Subcutaneous abdominal adipose tissue (tissue), 5 donors: Measurements from ENCODE around the gene LHFPL3.
"Not testable (repeated sequence)": the region's sequence is repeated elsewhere in the genome, so short reads cannot be mapped to it uniquely, and the experiment has no call there.

Source experiments
- H3K27ac ChIP-seq: one replicate; pipeline ENCODE4 v1.7.0; 2013; ENCODE audit warnings: low read depth, mild to moderate bottlenecking, inconsistent platforms, low read length, moderate library complexity
- H3K27me3 ChIP-seq, 5 donors: one replicate each; pipeline ENCODE4 v1.7.0; 2013; ENCODE audit warnings: low read length in 5 of 5, inconsistent platforms in 1 of 5; ENCODE audit not compliant: control insufficient read depth in 5 of 5, insufficient read depth in 4 of 5
- H3K36me3 ChIP-seq, 5 donors: one replicate each; pipeline ENCODE4 v1.7.0; 2013; ENCODE audit warnings: low read length in 5 of 5; ENCODE audit not compliant: control insufficient read depth in 5 of 5, insufficient read depth in 5 of 5
- H3K4me1 ChIP-seq, 5 donors: one replicate each; pipeline ENCODE4 v1.7.0; 2013; ENCODE audit warnings: low read length in 5 of 5, mild to moderate bottlenecking in 3 of 5, moderate library complexity in 1 of 5; ENCODE audit not compliant: control insufficient read depth in 5 of 5, insufficient read depth in 5 of 5
- H3K4me3 ChIP-seq, 5 donors: one replicate each; pipeline ENCODE4 v1.7.0; 2013; ENCODE audit warnings: low read length in 5 of 5, low read depth in 1 of 5
- H3K9ac ChIP-seq, 5 donors: one replicate each; pipeline ENCODE4 v1.7.0; 2013; ENCODE audit warnings: low read length in 5 of 5, mild to moderate bottlenecking in 4 of 5, moderate library complexity in 3 of 5
- H3K9me3 ChIP-seq, 5 donors: one replicate each; pipeline ENCODE4 v1.7.0; 2013; ENCODE audit warnings: low read length in 5 of 5; ENCODE audit not compliant: control insufficient read depth in 5 of 5
- donor health status: healthy.
- donor health status: healthy.
- donor health status: healthy.
- donor health status: healthy.
- donor health status: healthy.

Gene LHFPL3

DNA sequence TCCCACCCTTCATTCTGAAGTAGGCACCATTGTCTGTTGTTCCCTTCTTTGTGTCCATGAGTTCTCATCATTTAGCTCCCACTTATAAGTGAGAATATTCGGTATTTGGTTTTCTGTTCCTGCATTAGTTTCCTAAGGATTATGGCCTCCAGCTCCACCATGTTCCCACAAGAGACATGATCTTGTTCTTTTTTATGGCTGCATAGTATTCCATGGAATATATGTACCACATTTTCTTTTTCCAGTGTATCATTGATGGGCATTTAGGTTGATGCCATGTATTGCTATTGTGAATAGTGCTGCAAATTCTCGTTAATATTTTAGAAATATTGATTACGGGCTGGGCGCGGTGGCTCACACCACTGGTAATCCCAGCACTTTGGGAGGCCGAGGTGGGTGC is 609.1 kb downstream of the LHFPL3 start:
- H3K4me3 ChIP-seq, H3K9me3 ChIP-seq, H3K9ac ChIP-seq, H3K36me3 ChIP-seq, H3K27me3 ChIP-seq, H3K27ac ChIP-seq: not testable (repeated sequence)
- H3K4me1 ChIP-seq, result peaks cover 0 to 20% (median 5%) of the 10 kb centered on the region in 5 donors

DNA sequence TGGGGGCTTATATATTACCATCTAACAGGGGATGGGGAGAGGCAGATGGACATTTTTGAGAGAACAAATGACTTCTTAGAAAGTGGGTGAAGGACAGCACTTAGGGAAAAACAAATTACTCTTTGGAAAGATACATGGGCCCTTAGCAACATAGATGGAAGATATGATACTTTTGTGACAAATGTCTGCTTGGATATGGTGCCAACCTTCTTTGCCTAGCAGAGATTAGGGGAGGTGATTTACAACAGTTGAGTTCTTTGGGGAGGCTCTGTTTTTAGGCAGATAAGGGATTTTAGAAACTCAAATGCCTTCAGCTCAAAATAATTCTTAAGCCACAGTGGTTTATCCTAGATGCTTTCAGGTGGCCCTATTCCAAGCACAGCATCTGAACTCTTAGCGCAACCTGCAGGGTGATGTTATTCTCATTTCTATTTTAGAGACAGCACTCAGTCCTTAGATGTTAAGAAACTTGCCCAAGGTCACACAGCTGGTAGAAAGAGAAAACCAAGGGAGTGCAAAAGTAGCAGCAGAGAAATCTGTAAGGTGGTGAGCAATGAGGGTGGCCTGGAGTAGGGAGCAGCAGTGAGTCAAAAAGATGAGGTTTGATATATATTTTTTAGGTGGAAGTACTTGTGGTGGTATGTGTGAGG is 610.5 kb downstream of the LHFPL3 start:
- peaks cover 0 to 20% (median 2%) of the 10 kb centered on the region in 5 donors for H3K4me1 ChIP-seq
- H3K27me3 ChIP-seq, result no peaks in the 10 kb centered on the region
- no peaks in the 10 kb centered on the region for H3K9me3 ChIP-seq
- H3K9ac ChIP-seq, result no peak overlapping the region
- H3K27ac ChIP-seq, result no peak overlapping the region
- no peaks in the 10 kb centered on the region for H3K36me3 ChIP-seq
- no peak overlapping the region for H3K4me3 ChIP-seq

DNA sequence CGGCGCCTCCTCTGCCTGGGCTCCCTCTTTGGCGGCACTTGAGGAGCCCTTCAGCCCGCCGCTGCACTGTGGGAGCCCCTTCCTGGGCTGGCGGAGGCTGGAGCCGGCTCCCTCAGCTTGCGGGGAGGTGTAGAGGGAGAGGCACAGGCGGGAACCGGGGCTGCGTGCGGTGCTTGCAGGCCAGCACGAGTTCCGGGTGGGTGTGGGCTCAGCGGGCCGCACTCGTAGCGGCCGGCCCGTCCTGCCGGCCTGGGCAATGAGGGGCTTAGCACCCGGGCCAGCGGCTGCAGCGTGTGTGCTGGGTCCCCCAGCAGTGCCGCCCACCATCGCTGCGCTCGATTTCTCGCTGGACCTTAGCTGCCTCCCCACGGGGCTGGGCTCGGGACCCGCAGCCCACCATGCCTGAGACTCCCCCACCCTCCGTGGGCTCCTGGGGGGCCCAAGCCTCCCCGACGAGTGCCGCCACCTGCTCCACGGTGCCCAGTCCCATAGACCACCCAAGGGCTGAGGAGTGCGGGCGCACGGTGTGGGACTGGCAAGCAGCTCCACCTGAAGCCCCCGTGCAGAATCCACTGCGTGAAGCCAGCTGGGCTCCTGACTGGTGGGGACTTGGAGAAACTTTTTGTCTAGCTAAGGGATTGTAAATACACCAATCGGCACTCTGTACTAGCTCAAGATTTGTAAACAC is 611.8 kb downstream of the LHFPL3 start:
- Histone ChIP-seq H3K4me1 (peaks cover 3 to 26% (median 11%) of the 10 kb centered on the region in 5 donors), H3K9ac (no peak overlapping the region), H3K27ac (no peak overlapping the region), H3K4me3 (no peak overlapping the region), H3K36me3 (no peaks in the 10 kb centered on the region), H3K27me3 (no peaks in the 10 kb centered on the region), H3K9me3 (no peaks in the 10 kb centered on the region)

- H3K27me3 ChIP-seq, result no peaks in the 10 kb centered on the region
- peak overlapping the region in 2 of 5 donors; percentile 10 to 36 for H3K9ac ChIP-seq
- peak overlapping the region in 3 of 5 donors; percentile 8 to 23 (median 23) for H3K4me3 ChIP-seq
- H3K36me3 ChIP-seq, result no peaks in the 10 kb centered on the region
- no peaks in the 10 kb centered on the region for H3K9me3 ChIP-seq
- peak overlapping the region; percentile 85 for H3K27ac ChIP-seq
- H3K4me1 ChIP-seq, result peaks cover 9 to 32% (median 20%) of the 10 kb centered on the region in 5 donors
Measured at GRCh38 chr7:104943502-104944343, 615.3 kb downstream of the LHFPL3 start.

GRCh38 chr7:104945599-104945956 is 617.2 kb downstream of the LHFPL3 start:
- Histone ChIP-seq H3K36me3 (no peaks in the 10 kb centered on the region), H3K4me1 (peaks cover 9 to 38% (median 22%) of the 10 kb centered on the region in 5 donors), H3K9ac (peak overlapping the region in 3 of 5 donors; percentile 11 to 63 (median 51)), H3K27ac (peak overlapping the region; percentile 87), H3K27me3 (no peaks in the 10 kb centered on the region), H3K4me3 (peak overlapping the region in 3 of 5 donors; percentile 1 to 21 (median 17)), H3K9me3 (no peaks in the 10 kb centered on the region)

GRCh38 chr7:104946338-104946737 is 617.9 kb downstream of the LHFPL3 start:
- Histone ChIP-seq H3K4me1 (peaks cover 9 to 42% (median 25%) of the 10 kb centered on the region in 5 donors), H3K36me3 (no peaks in the 10 kb centered on the region), H3K4me3 (no peak overlapping the region), H3K27ac (peak overlapping the region; percentile 87), H3K9ac (no peak overlapping the region), H3K27me3 (no peaks in the 10 kb centered on the region), H3K9me3 (no peaks in the 10 kb centered on the region)

DNA sequence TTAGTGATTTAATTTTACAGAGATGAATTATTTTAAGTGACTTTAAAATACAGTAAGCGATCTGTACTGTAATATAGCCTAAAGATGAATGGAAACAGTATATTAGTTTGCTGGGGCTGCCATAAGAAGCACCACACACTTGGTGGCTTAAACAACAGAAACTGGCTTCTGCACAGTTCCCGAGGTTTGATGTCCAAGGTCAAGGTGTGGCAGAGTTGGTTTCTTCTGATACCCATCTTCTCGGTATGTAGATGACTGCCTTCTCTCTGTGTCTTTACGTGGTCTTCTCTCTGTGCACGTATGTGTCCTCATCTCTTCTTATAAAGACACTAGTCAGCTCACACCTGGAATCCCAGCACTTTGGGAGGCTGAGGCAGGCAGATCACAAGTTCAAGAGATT is 621.6 kb downstream of the LHFPL3 start:
- Histone ChIP-seq H3K9me3 (no peaks in the 10 kb centered on the region), H3K4me3 (no peak overlapping the region), H3K27ac (no peak overlapping the region), H3K4me1 (peaks cover 7 to 26% (median 15%) of the 10 kb centered on the region in 5 donors), H3K9ac (no peak overlapping the region), H3K36me3 (no peaks in the 10 kb centered on the region), H3K27me3 (no peaks in the 10 kb centered on the region)

DNA sequence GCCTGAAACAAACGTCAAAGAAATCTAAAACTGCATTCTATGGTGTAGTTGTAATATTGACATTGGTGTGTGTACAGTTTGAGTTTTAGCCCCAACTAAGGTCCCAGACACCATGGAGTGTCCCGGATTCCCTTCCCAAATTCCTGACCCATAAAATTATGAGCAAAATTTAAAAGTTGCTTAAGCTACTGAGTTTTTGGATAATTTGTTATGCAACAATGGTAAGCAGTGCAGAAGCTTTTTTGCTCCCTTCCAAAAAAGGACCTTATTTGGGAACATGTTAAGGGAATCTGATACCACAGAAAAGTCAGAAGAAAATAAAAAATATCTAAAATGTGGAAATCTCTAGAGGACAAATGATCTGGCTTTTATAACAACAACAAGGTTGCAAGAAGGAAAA is 622.4 kb downstream of the LHFPL3 start:
- Histone ChIP-seq H3K4me1 (peaks cover 3 to 23% (median 12%) of the 10 kb centered on the region in 5 donors), H3K4me3 (no peak overlapping the region)

DNA sequence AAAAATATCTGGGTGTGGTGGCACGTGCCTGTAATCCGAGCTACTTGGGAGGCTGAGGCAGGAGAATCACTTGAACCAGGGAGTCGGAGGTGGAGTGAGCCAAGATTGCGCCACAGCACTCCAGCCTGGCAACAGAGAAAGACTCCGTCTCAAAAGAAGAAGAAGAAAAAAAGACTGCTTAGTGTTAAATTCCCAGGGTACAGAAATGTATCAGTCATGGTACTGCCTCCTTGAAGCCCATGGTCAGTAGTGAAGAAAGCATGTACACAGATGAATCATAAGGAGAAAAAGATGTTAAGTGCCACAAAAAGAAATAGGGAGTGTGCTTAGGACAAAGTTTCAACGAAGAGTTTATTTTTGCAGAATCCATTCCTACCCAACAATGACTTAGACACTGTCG is 623.1 kb downstream of the LHFPL3 start:
- no peaks in the 10 kb centered on the region for H3K36me3 ChIP-seq
- H3K9ac ChIP-seq, result no peak overlapping the region
- H3K4me3 ChIP-seq, result no peak overlapping the region
- peaks cover 3 to 15% (median 5%) of the 10 kb centered on the region in 5 donors for H3K4me1 ChIP-seq
- H3K27ac ChIP-seq, result peak overlapping the region; percentile 60
- H3K9me3 ChIP-seq, result no peaks in the 10 kb centered on the region
- no peaks in the 10 kb centered on the region for H3K27me3 ChIP-seq

More for the DNA sequence above, 622.4 kb downstream of the LHFPL3 start:
- no peak overlapping the region for H3K9ac ChIP-seq
- no peaks in the 10 kb centered on the region for H3K9me3 ChIP-seq
- H3K36me3 ChIP-seq, result no peaks in the 10 kb centered on the region
- H3K27ac ChIP-seq, result peak overlapping the region; percentile 60
- no peaks in the 10 kb centered on the region for H3K27me3 ChIP-seq

DNA sequence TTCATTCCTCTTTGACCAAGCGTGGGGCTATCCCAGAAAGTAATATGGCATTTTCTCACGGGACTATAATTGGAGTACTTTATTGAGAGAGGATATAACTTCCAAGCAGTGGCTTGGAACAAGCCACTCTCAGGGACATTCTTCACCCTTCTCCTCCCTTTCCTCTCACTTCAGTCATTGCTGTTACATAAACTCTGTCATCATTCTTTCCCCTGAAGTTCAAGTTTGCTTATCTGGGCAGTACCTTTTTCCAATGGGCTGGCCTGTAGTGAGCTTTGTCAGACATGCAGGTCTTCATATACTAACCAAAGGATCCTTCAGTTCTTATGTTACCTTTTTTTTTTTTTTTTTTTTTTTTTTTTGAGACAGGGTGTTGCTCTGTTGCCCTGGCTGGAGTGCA is 626.9 kb downstream of the LHFPL3 start:
- Histone ChIP-seq H3K36me3 (no peaks in the 10 kb centered on the region), H3K4me1 (peaks cover 3 to 12% (median 7%) of the 10 kb centered on the region in 5 donors), H3K9ac (no peak overlapping the region), H3K4me3 (no peak overlapping the region), H3K9me3 (no peaks in the 10 kb centered on the region), H3K27me3 (no peaks in the 10 kb centered on the region), H3K27ac (no peak overlapping the region)
